ENCODE measurements around the gene ALDH1B1.

GRCh38 chr9:38392235-38393127 is at the start of gene ALDH1B1:
- TF ChIP-seq CTBP1 (IDR thresholded peaks at IDR 0.05; ENCODE audit: borderline replicate concordance) (peak; percentile 34; the same call in 1 of the 2 replicates), ATF7 (IDR thresholded peaks at IDR 0.05) (peak; percentile 61), CHD2 (IDR thresholded peaks at IDR 0.05; ENCODE audit: low read depth, low read length) (no peak; the same call in 1 of the 2 replicates), RAD21 (CRISPR knock-in tag; conservative IDR thresholded peaks at IDR 0.05 in 1 of 2, IDR thresholded peaks at IDR 0.05 in 1 of 2) (no peak; a peak in 1 of 4 replicates), POLR2A (conservative IDR thresholded peaks at IDR 0.05) (peak; percentile 89), POLR2AphosphoS5 (IDR thresholded peaks at IDR 0.05; ENCODE audit: control insufficient read depth, insufficient read depth, low read depth, low read length) (no peak; the same call in 1 of the 2 replicates), HNRNPLL (IDR thresholded peaks at IDR 0.05; ENCODE audit: low read depth, low read length, poor library complexity, severe bottlenecking) (peak; percentile 84), SP1 (CRISPR knock-in tag; IDR thresholded peaks at IDR 0.05) (peak; percentile 17; the same call in 1 of the 2 replicates), SMAD1 (IDR thresholded peaks at IDR 0.05; ENCODE audit: low read depth, low read length, partially characterized antibody) (no peak), HMGXB4 (CRISPR knock-in tag; IDR thresholded peaks at IDR 0.05) (no peak), ZNF707 (CRISPR knock-in tag; conservative IDR thresholded peaks at IDR 0.05) (no peak)
- TF ChIP-seq, protein P1, sequence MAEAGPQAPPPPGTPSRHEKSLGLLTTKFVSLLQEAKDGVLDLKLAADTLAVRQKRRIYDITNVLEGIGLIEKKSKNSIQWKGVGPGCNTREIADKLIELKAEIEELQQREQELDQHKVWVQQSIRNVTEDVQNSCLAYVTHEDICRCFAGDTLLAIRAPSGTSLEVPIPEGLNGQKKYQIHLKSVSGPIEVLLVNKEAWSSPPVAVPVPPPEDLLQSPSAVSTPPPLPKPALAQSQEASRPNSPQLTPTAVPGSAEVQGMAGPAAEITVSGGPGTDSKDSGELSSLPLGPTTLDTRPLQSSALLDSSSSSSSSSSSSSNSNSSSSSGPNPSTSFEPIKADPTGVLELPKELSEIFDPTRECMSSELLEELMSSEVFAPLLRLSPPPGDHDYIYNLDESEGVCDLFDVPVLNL (CRISPR knock-in tag; IDR thresholded peaks at IDR 0.05; ENCODE audit: low read depth) = no peak
- TF ChIP-seq, protein P2, sequence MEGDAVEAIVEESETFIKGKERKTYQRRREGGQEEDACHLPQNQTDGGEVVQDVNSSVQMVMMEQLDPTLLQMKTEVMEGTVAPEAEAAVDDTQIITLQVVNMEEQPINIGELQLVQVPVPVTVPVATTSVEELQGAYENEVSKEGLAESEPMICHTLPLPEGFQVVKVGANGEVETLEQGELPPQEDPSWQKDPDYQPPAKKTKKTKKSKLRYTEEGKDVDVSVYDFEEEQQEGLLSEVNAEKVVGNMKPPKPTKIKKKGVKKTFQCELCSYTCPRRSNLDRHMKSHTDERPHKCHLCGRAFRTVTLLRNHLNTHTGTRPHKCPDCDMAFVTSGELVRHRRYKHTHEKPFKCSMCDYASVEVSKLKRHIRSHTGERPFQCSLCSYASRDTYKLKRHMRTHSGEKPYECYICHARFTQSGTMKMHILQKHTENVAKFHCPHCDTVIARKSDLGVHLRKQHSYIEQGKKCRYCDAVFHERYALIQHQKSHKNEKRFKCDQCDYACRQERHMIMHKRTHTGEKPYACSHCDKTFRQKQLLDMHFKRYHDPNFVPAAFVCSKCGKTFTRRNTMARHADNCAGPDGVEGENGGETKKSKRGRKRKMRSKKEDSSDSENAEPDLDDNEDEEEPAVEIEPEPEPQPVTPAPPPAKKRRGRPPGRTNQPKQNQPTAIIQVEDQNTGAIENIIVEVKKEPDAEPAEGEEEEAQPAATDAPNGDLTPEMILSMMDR (IDR thresholded peaks at IDR 0.05 in 2 of 3, conservative IDR thresholded peaks at IDR 0.05 in 1 of 3; ENCODE audit: insufficient read depth in 2 of 3, low read depth in 1 of 3, low read length in 3 of 3) = peak; percentile 45 to 59 (median 55)
